HEK293 (cell line): ENCODE measurements around the gene RNF31.

ENCODE experiments used
- BCL11A ChIP-seq: fragments of 450-650 bp; formaldehyde crosslinking; IDR thresholded peaks from 2 replicates; pipeline ENCODE4 v1.5.1; 2016; ENCODE audit warnings: low read depth, missing biosample characterization, missing genetic modification characterization
- BCL11B ChIP-seq: fragments of 450-650 bp; formaldehyde crosslinking; IDR thresholded peaks from 2 replicates; pipeline ENCODE4 v1.5.1; 2016; ENCODE audit warnings: low read depth, missing biosample characterization, missing genetic modification characterization
- EGR2 ChIP-seq: fragments of 450-650 bp; formaldehyde crosslinking; IDR thresholded peaks from 2 replicates; pipeline ENCODE4 v1.5.1; 2016; ENCODE audit warnings: low read depth, missing biosample characterization, missing genetic modification characterization
- GLIS2 ChIP-seq: fragments of 450-650 bp; formaldehyde crosslinking; IDR thresholded peaks from 2 replicates; pipeline ENCODE4 v1.5.1; 2016; ENCODE audit warnings: missing biosample characterization, missing genetic modification characterization
- HIC1 ChIP-seq: fragments of 450-650 bp; formaldehyde crosslinking; IDR thresholded peaks from 2 replicates; pipeline ENCODE4 v1.5.1; 2016; ENCODE audit warnings: missing biosample characterization, missing genetic modification characterization
- INSM2 ChIP-seq: fragments of 450-650 bp; formaldehyde crosslinking; IDR thresholded peaks from 2 replicates; pipeline ENCODE4 v1.5.1; 2016; ENCODE audit warnings: missing biosample characterization, missing genetic modification characterization
- KLF17 ChIP-seq: fragments of 450-650 bp; formaldehyde crosslinking; IDR thresholded peaks from 2 replicates; pipeline ENCODE4 v1.5.1; 2016; ENCODE audit warnings: missing biosample characterization, missing genetic modification characterization
- PATZ1 ChIP-seq: fragments of 450-650 bp; formaldehyde crosslinking; IDR thresholded peaks from 2 replicates; pipeline ENCODE4 v1.5.1; 2016; ENCODE audit warnings: missing biosample characterization, missing genetic modification characterization
- PRDM1 ChIP-seq: fragments of 450-650 bp; formaldehyde crosslinking; IDR thresholded peaks from 2 replicates; pipeline ENCODE4; 2016; ENCODE audit warnings: missing biosample characterization, missing genetic modification characterization
- SALL2 ChIP-seq: fragments of 450-650 bp; formaldehyde crosslinking; IDR thresholded peaks from 2 replicates; pipeline ENCODE4 v1.5.0; 2017; ENCODE audit warnings: missing biosample characterization, mild to moderate bottlenecking, missing genetic modification characterization, borderline replicate concordance
- SP3 ChIP-seq: fragments of 450-650 bp; formaldehyde crosslinking; IDR thresholded peaks from 2 replicates; pipeline ENCODE4 v1.5.1; 2016; ENCODE audit warnings: missing biosample characterization, missing genetic modification characterization
- ZEB2 ChIP-seq: fragments of 450-650 bp; formaldehyde crosslinking; IDR thresholded peaks from 2 replicates; pipeline ENCODE4 v1.5.1; 2016; ENCODE audit warnings: missing biosample characterization, missing genetic modification characterization
- ZFHX2 ChIP-seq: fragments of 450-650 bp; formaldehyde crosslinking; conservative IDR thresholded peaks from 2 replicates; pipeline ENCODE4 v1.5.1; 2016; ENCODE audit warnings: missing biosample characterization, missing genetic modification characterization
- ZFP3 ChIP-seq: fragments of 450-650 bp; formaldehyde crosslinking; IDR thresholded peaks from 2 replicates; pipeline ENCODE4 v1.5.1; 2016; ENCODE audit warnings: low read depth, missing biosample characterization, missing genetic modification characterization
- ZFP41 ChIP-seq: fragments of 450-650 bp; formaldehyde crosslinking; IDR thresholded peaks from 2 replicates; pipeline ENCODE4 v1.5.1; 2016; ENCODE audit warnings: missing biosample characterization, missing genetic modification characterization, borderline replicate concordance
- ZNF114 ChIP-seq: fragments of 450-650 bp; formaldehyde crosslinking; IDR thresholded peaks from 2 replicates; pipeline ENCODE4 v1.5.0; 2017; ENCODE audit warnings: missing biosample characterization, missing genetic modification characterization
- ZNF16 ChIP-seq: fragments of 450-650 bp; formaldehyde crosslinking; IDR thresholded peaks from 2 replicates; pipeline ENCODE4 v1.5.1; 2016; ENCODE audit warnings: low read depth, missing biosample characterization, missing genetic modification characterization
- ZNF184 ChIP-seq: fragments of 450-650 bp; IDR thresholded peaks from 2 replicates; pipeline ENCODE4 v1.5.1; 2018; ENCODE audit warnings: missing biosample characterization, mild to moderate bottlenecking, missing genetic modification characterization
- ZNF19 ChIP-seq: fragments of 450-650 bp; formaldehyde crosslinking; IDR thresholded peaks from 2 replicates; pipeline ENCODE4; 2016; ENCODE audit warnings: missing biosample characterization, missing genetic modification characterization, low read depth
- ZNF211 ChIP-seq: fragments of 450-650 bp; formaldehyde crosslinking; IDR thresholded peaks from 2 replicates; pipeline ENCODE4 v1.5.1; 2016; ENCODE audit warnings: low read depth, missing biosample characterization, missing genetic modification characterization
- ZNF26 ChIP-seq: fragments of 450-650 bp; formaldehyde crosslinking; IDR thresholded peaks from 2 replicates; pipeline ENCODE4 v1.5.1; 2016; ENCODE audit warnings: missing biosample characterization, missing genetic modification characterization
- ZNF302 ChIP-seq: fragments of 450-650 bp; formaldehyde crosslinking; IDR thresholded peaks from 2 replicates; pipeline ENCODE4 v1.5.1; 2016; ENCODE audit warnings: missing biosample characterization, missing genetic modification characterization, low read depth
- ZNF335 ChIP-seq: fragments of 450-650 bp; formaldehyde crosslinking; conservative IDR thresholded peaks from 2 replicates; pipeline ENCODE4 v1.5.1; 2016; ENCODE audit warnings: missing biosample characterization, missing genetic modification characterization
- ZNF645 ChIP-seq: fragments of 450-650 bp; formaldehyde crosslinking; IDR thresholded peaks from 2 replicates; pipeline ENCODE4; 2016; ENCODE audit warnings: missing biosample characterization, missing genetic modification characterization
- ZNF837 ChIP-seq: fragments of 450-650 bp; formaldehyde crosslinking; IDR thresholded peaks from 2 replicates; pipeline ENCODE4 v1.5.1; 2016; ENCODE audit warnings: missing biosample characterization, missing genetic modification characterization
- ZSCAN4 ChIP-seq: fragments of 450-650 bp; formaldehyde crosslinking; IDR thresholded peaks from 2 replicates; pipeline ENCODE4 v1.5.1; 2017; ENCODE audit warnings: missing biosample characterization, missing genetic modification characterization

RNF31 gene

GRCh38 chr14:24160850-24161804 is 13.8 kb downstream of the RNF31 start, which contains the start of gene IRF9 (continued):
- TF ChIP-seq INSM2 = peak; percentile 84
- TF ChIP-seq ZFP3 = no peak
- TF ChIP-seq ZNF19 (tag by site-specific recombination) = no peak
- no peak for TF ChIP-seq ZNF16 (tag by site-specific recombination)
- TF ChIP-seq BCL11A (tag by site-specific recombination) = no peak
- peak; percentile 89 for TF ChIP-seq HIC1 (tag by site-specific recombination)
- TF ChIP-seq GLIS2 = peak; percentile 77
- TF ChIP-seq ZNF114 (tag by site-specific recombination) = no peak
- TF ChIP-seq ZNF335 = no peak
- no peak for TF ChIP-seq ZNF211 (tag by site-specific recombination)
- no peak for TF ChIP-seq ZNF645 (tag by site-specific recombination)
- TF ChIP-seq ZNF26 (tag by site-specific recombination) = no peak
- peak; percentile 86 for TF ChIP-seq ZNF184
- TF ChIP-seq ZFP41 = no peak
- peak; percentile 56 for TF ChIP-seq EGR2 (tag by site-specific recombination)
- no peak for TF ChIP-seq BCL11B
- TF ChIP-seq PRDM1 (tag by site-specific recombination) = peak; percentile 61; the same call in 1 of the 2 replicates
- TF ChIP-seq ZFHX2 (tag by site-specific recombination) = peak; percentile 55
- no peak for TF ChIP-seq ZNF302 (tag by site-specific recombination)
- peak; percentile 94 for TF ChIP-seq KLF17 (tag by site-specific recombination)
- TF ChIP-seq SP3 (tag by site-specific recombination) = peak; percentile 85
- peak; percentile 87 for TF ChIP-seq PATZ1 (tag by site-specific recombination)
- no peak for TF ChIP-seq SALL2 (tag by site-specific recombination)
- no peak for TF ChIP-seq ZSCAN4 (tag by site-specific recombination)
- no peak for TF ChIP-seq ZNF837 (tag by site-specific recombination)
- TF ChIP-seq ZEB2 (tag by site-specific recombination) = peak; percentile 85
